Measurements from ENCODE around the gene CBLIF. TPM values are rescaled to one million over a fixed set of nuclear protein-coding genes. Genes with fewer than 3 reads are reported as not detected.

The CBLIF gene
- total and polyA plus RNA-seq, 2 of the 8 experiments (the other 6 are each of a cell fraction or from before 2014, with no cell fraction given), result not detected

GRCh38 chr11:59875856-59876519, 30.7 kb upstream of the CBLIF start (continued):
- no peak for TF ChIP-seq CHD7 (IDR thresholded peaks at IDR 0.05; ENCODE audit: insufficient replicate concordance, low read length)
- no peak for TF ChIP-seq E2F6 (IDR thresholded peaks at IDR 0.05)

All from H1 (cell line).